Hepatic stellate cell (primary cell): ENCODE data around the gene PLOD2.
"Not testable (repeated sequence)": the region's sequence is repeated elsewhere in the genome, so short reads cannot be mapped to it uniquely, and the experiment has no call there.

Experiments used
- DNase-seq: peaks from one replicate; pipeline ENCODE4 v3.0.0; 2011; ENCODE audit warnings: low spot score

PLOD2 gene

GRCh38 chr3:146138902-146139301 lies 22.1 kb downstream of the PLOD2 start:
- no peak for DNase-seq

- DNase-seq: no peak
Measured at GRCh38 chr3:146136647-146137046, 24.3 kb downstream of the PLOD2 start.

- no peak for DNase-seq
Measured at GRCh38 chr3:146134348-146135117, 26.5 kb downstream of the PLOD2 start.

- DNase-seq: no peak
Measured at GRCh38 chr3:146133441-146133840, 27.5 kb downstream of the PLOD2 start.

- DNase-seq: peak; percentile 58
Measured at GRCh38 chr3:146131616-146132410, 29.2 kb downstream of the PLOD2 start.

- DNase-seq: no peak
Measured at GRCh38 chr3:146130881-146131371, 30.1 kb downstream of the PLOD2 start.

- DNase-seq: no peak
Measured at GRCh38 chr3:146129750-146130149, 31.2 kb downstream of the PLOD2 start.

GRCh38 chr3:146128939-146129338 lies 32.0 kb downstream of the PLOD2 start:
- no peak for DNase-seq

GRCh38 chr3:146128179-146128578 lies 32.8 kb downstream of the PLOD2 start:
- no peak for DNase-seq

- DNase-seq: peak; percentile 4
Measured at GRCh38 chr3:146125951-146126350, 35.0 kb downstream of the PLOD2 start.

- DNase-seq: no peak
Measured at GRCh38 chr3:146124126-146124801, 36.7 kb downstream of the PLOD2 start.

- peak; percentile 4 for DNase-seq
Measured at GRCh38 chr3:146117406-146118285, 43.3 kb downstream of the PLOD2 start.

- DNase-seq: no peak
Measured at GRCh38 chr3:146115619-146116018, 45.4 kb downstream of the PLOD2 start.

GRCh38 chr3:146113804-146114203 lies 47.2 kb downstream of the PLOD2 start:
- DNase-seq: not testable (repeated sequence)

- DNase-seq: no peak
Measured at GRCh38 chr3:146111337-146111736, 49.6 kb downstream of the PLOD2 start.

- DNase-seq: no peak
Measured at GRCh38 chr3:146110161-146110560, 50.8 kb downstream of the PLOD2 start.

GRCh38 chr3:146106986-146107385 lies 54.0 kb downstream of the PLOD2 start:
- no peak for DNase-seq

GRCh38 chr3:146104068-146104467 lies 56.9 kb downstream of the PLOD2 start:
- DNase-seq: no peak

GRCh38 chr3:146102885-146103284 lies 58.1 kb downstream of the PLOD2 start:
- DNase-seq: no peak

GRCh38 chr3:146101538-146101937 lies 59.4 kb downstream of the PLOD2 start:
- no peak for DNase-seq

GRCh38 chr3:146100825-146101444 lies 60.0 kb downstream of the PLOD2 start:
- DNase-seq: no peak
